ENCODE data around the gene TPPP. TPM values are rescaled to one million over a fixed set of nuclear protein-coding genes. Genes with fewer than 3 reads are reported as not detected.
"Not testable (repeated sequence)": the region's sequence is repeated elsewhere in the genome, so short reads cannot be mapped to it uniquely, and the experiment has no call there.

Gene TPPP
- total and polyA plus RNA-seq, 2 donors (not counting 3 experiments of a cell fraction or from before 2014, with no cell fraction given) = 0.04 to 0.09 TPM

DNA sequence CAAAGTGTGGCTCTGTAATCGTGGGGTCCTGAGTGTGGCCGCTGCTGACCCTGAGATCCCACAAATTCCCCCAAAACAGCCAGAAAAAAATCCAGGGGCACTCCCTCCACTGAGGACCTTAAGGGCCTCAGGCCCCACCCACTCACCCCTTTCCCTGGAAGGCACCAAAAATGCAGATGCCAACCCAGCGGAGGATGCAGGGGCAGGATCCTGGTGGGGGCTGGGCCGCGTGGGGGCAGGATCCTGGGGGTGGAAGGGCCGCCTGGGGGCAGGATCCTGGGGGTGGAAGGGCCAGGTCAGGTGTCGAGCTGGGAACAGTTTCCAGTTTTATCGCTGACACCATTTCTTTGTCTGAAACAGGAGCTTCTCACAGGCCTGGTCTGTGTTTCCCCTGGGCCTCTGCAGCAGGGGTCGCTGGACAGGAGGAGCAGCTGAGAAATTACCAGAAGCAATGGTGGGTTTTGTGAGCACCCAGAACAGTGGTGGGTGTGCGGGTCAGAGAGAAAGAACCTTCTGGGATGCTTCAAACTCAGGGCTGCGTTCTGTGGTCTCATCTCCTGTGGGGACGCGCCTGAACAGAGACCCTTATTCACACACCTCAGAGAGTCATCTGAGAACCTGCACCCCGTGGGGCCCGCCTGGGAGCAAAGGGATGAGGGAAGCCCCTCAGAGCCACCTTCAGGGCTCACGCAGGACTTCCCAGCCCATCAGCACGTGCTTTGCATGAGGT, 13.8 kb downstream of the TPPP start:
- H3K79me2 ChIP-seq (ENCODE audit: control insufficient read depth, insufficient read depth, low read length); dilution Hi-C loops (cut with MboI; ENCODE audit: extremely low pct_ligation_motif_present, low sequenced_read_pairs); H4K20me1 ChIP-seq (replicated peaks; ENCODE audit: control insufficient read depth, extremely low read depth, insufficient read depth, low read length); BruUV-seq (replicated peaks); POLR2A ChIA-PET; H3K4me1 ChIP-seq (ENCODE audit: control insufficient read depth, extremely low read depth, insufficient read depth, low read length); H2AFZ ChIP-seq (ENCODE audit: low read depth, low read length); H3K4me2 ChIP-seq (ENCODE audit: insufficient read depth, low read length); FAIRE-seq; H3K9me1 ChIP-seq (replicated peaks; ENCODE audit: control insufficient read depth, extremely low read depth, insufficient read depth, low read length); H3K4me3 ChIP-seq (replicated peaks in 1 of 3; ENCODE audit: insufficient read depth in 1 of 3, low read depth in 1 of 3, low read length in 3 of 3); DNase-seq (ENCODE audit: low read depth, low spot score); H3K27ac ChIP-seq (ENCODE audit: insufficient read depth, low read depth, low read length); H3K27me3 ChIP-seq (ENCODE audit: control insufficient read depth in 2 of 2, insufficient read depth in 2 of 2, low read length in 2 of 2); H3K9ac ChIP-seq (replicated peaks; ENCODE audit: extremely low read depth, insufficient read depth, low read length); H3K36me3 ChIP-seq (ENCODE audit: control insufficient read depth in 2 of 2, extremely low read depth in 1 of 2, insufficient read depth in 2 of 2, low read length in 2 of 2); H3K9me3 ChIP-seq (replicated peaks; ENCODE audit: control insufficient read depth, insufficient read depth, low read length): not testable (repeated sequence)
- CTCF ChIA-PET = interaction anchor here (0.6 kb wide), 1 partner anchor 10 kb away, joined by 3 read pairs; no protein-coding TSS in a partner anchor
- intact Hi-C loops (cut with micrococcal nuclease) = loop anchor here (10.0 kb wide), 1 partner anchor 365 kb away; no protein-coding TSS in a partner anchor

DNA sequence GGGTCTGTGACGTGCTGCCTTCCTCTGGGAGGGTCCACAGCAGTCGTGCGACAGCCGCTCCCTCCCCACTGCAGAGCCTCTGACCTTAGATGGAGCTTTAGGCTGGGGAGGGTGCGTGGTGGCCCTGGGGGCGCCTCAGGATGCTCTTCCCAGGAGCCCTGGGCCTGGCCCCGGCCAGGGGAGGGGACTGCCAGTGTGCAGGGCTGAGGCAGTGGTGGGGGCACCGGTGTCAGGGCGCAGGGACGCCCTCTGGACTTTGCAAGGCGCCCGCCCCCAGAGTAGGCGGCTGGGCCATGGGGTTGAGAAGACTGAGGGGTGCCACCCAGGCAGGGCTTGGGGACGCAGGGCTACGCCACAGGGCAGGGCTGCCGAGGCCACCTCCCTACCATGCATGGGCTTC, 14.6 kb downstream of the TPPP start:
- FAIRE-seq; DNase-seq (ENCODE audit: low read depth, low spot score); H4K20me1 ChIP-seq (replicated peaks; ENCODE audit: control insufficient read depth, extremely low read depth, insufficient read depth, low read length); CTCF ChIA-PET; H3K4me2 ChIP-seq (ENCODE audit: insufficient read depth, low read length); H3K9me1 ChIP-seq (replicated peaks; ENCODE audit: control insufficient read depth, extremely low read depth, insufficient read depth, low read length); H3K79me2 ChIP-seq (ENCODE audit: control insufficient read depth, insufficient read depth, low read length); H3K9ac ChIP-seq (replicated peaks; ENCODE audit: extremely low read depth, insufficient read depth, low read length); H3K27ac ChIP-seq (ENCODE audit: insufficient read depth, low read depth, low read length); dilution Hi-C loops (cut with MboI; ENCODE audit: extremely low pct_ligation_motif_present, low sequenced_read_pairs); H2AFZ ChIP-seq (ENCODE audit: low read depth, low read length); H3K4me1 ChIP-seq (ENCODE audit: control insufficient read depth, extremely low read depth, insufficient read depth, low read length); H3K4me3 ChIP-seq (replicated peaks in 1 of 3; ENCODE audit: insufficient read depth in 1 of 3, low read depth in 1 of 3, low read length in 3 of 3); H3K36me3 ChIP-seq (ENCODE audit: control insufficient read depth in 2 of 2, extremely low read depth in 1 of 2, insufficient read depth in 2 of 2, low read length in 2 of 2); H3K9me3 ChIP-seq (replicated peaks; ENCODE audit: control insufficient read depth, insufficient read depth, low read length); BruUV-seq (replicated peaks); POLR2A ChIA-PET; H3K27me3 ChIP-seq (ENCODE audit: control insufficient read depth in 2 of 2, insufficient read depth in 2 of 2, low read length in 2 of 2): not testable (repeated sequence)
- intact Hi-C loops (cut with micrococcal nuclease) = loop anchor here (10.0 kb wide), 1 partner anchor 364 kb away; no protein-coding TSS in a partner anchor
